PC-3 (cell line): ENCODE measurements around the gene PPP1R26. TPM values are rescaled to one million over a fixed set of nuclear protein-coding genes. Genes with fewer than 3 reads are reported as not detected.

ENCODE experiments used
- ATAC-seq: fragments of 200-7000 bp; cut with Tn5 transposase; 2 replicates; pipeline ENCODE4 v1.9.1; 2020; ENCODE audit warnings: mild to moderate bottlenecking, moderate library complexity
- BruUV-seq: library from RNA; stranded (reverse); fragments of 400-500 nt; replicated peaks from 2 replicates; lab custom pipeline; 2021; lab: Mats Ljungman, UMichigan
- CTCF ChIA-PET: fragments of 300-600 bp; sonication (Branson Sonifier 250); formaldehyde crosslinking; loops from one replicate; lab custom pipeline; 2022; ENCODE audit warnings: antibody characterized with exemption; lab: Charles Lee
- POLR2A ChIA-PET: fragments of 300-600 bp; sonication (Branson Sonifier 250); formaldehyde crosslinking; loops from one replicate; lab custom pipeline; 2022; ENCODE audit warnings: antibody characterized with exemption; ENCODE audit not compliant: unreplicated experiment; lab: Charles Lee
- DNase-seq: peaks from one replicate; pipeline ENCODE4 v3.0.0-alpha.2; 2015
- H2AFZ ChIP-seq: fragments of 300-600 bp; sonication (generic); 2 replicates; pipeline ENCODE4 v1.6.0; 2016; ENCODE audit warnings: antibody characterized with exemption, low read length
- H3F3A ChIP-seq: fragments of 300-600 bp; sonication (generic); one replicate; pipeline ENCODE4 v1.6.0; 2017; ENCODE audit warnings: antibody characterized with exemption, low read length, control low read depth, mild to moderate bottlenecking; ENCODE audit not compliant: unreplicated experiment
- H3K27ac ChIP-seq: fragments of 300-600 bp; sonication (generic); 2 replicates; pipeline ENCODE4 v1.5.1; 2016; ENCODE audit warnings: mild to moderate bottlenecking, low read length
- H3K27me3 ChIP-seq: fragments of 300-600 bp; sonication (generic); 2 replicates; pipeline ENCODE4 v1.6.1; 2016; ENCODE audit warnings: low read length, mixed read lengths
- H3K36me3 ChIP-seq: fragments of 300-600 bp; sonication (generic); 2 replicates; pipeline ENCODE4 v1.6.1; 2016; ENCODE audit warnings: low read depth, mixed run types, low read length, mixed read lengths
- H3K4me1 ChIP-seq: fragments of 300-600 bp; sonication (generic); 2 replicates; pipeline ENCODE4 v1.5.1; 2016; ENCODE audit warnings: low read length; ENCODE audit not compliant: insufficient read depth
- H3K4me2 ChIP-seq: fragments of 300-600 bp; sonication (generic); 2 replicates; pipeline ENCODE4 v1.6.0; 2016; ENCODE audit warnings: low read length
- H3K4me3 ChIP-seq: fragments of 300-600 bp; sonication (generic); 2 replicates; pipeline ENCODE4 v1.5.1; 2016; ENCODE audit warnings: mild to moderate bottlenecking, low read length, mixed read lengths
- H3K79me2 ChIP-seq: fragments of 300-600 bp; sonication (generic); 2 replicates; pipeline ENCODE4 v1.6.1; 2017; ENCODE audit warnings: low read length, mixed read lengths
- H3K9ac ChIP-seq: fragments of 300-600 bp; sonication (generic); 2 replicates; pipeline ENCODE4 v1.6.0; 2016; ENCODE audit warnings: mild to moderate bottlenecking, low read length
- H3K9me2 ChIP-seq: fragments of 300-600 bp; sonication (generic); replicated peaks from 2 replicates; pipeline ENCODE4 v1.6.1; 2016; ENCODE audit warnings: mixed run types, low read length, mixed read lengths
- H3K9me3 ChIP-seq: fragments of 300-600 bp; sonication (generic); 2 replicates; pipeline ENCODE4 v1.6.1; 2016; ENCODE audit warnings: low read length, mixed read lengths
- H4K20me1 ChIP-seq: fragments of 300-600 bp; sonication (generic); 2 replicates; pipeline ENCODE4 v1.6.1; 2016; ENCODE audit warnings: low read length, mixed read lengths
- EZH2 ChIP-seq: fragments of 300-600 bp; sonication (generic); IDR thresholded peaks from one replicate; pipeline ENCODE4 v1.6.1; 2017; ENCODE audit warnings: antibody characterized with exemption, mild to moderate bottlenecking, low read length; ENCODE audit not compliant: unreplicated experiment
- EZH2phosphoT487 ChIP-seq: fragments of 300-600 bp; sonication (generic); IDR thresholded peaks from 2 replicates; pipeline ENCODE4 v1.6.1; 2018; ENCODE audit warnings: mild to moderate bottlenecking, antibody characterized with exemption, low read length, borderline replicate concordance
- intact Hi-C: fragments of 100-400 bp; cut with micrococcal nuclease; formaldehyde crosslinking; loops from 2 replicates; pipeline ENCODE4 v1.9.0; 2023
- total RNA-seq: library from RNA; depleted of rRNA; stranded (reverse); fragments of >200 nt; gene quantifications from 2 replicates; pipeline ENCODE4 v1.2.3, GENCODE V29; 2014
- TF ChIP-seq, protein P1 (sequence below): fragments of 300-600 bp; sonication (generic); conservative IDR thresholded peaks from 2 replicates; pipeline ENCODE4 v1.5.1; 2017; ENCODE audit warnings: antibody characterized with exemption, low read depth, mild to moderate bottlenecking, low read length

PPP1R26 gene
- total RNA-seq, 1 experiment from 2014 or later, result 22.6 TPM

GRCh38 chr9:135478191-135478590 is 1.4 kb upstream of the PPP1R26 start:
- POLR2A ChIA-PET, result no interaction called here
- ATAC-seq (no peak), DNase-seq (no peak)
- H3F3A ChIP-seq, result no peaks in the 10 kb centered on the region
- no peak overlapping the region for H3K9ac ChIP-seq
- H3K27me3 ChIP-seq, result no peaks in the 10 kb centered on the region
- TF ChIP-seq, protein P1, sequence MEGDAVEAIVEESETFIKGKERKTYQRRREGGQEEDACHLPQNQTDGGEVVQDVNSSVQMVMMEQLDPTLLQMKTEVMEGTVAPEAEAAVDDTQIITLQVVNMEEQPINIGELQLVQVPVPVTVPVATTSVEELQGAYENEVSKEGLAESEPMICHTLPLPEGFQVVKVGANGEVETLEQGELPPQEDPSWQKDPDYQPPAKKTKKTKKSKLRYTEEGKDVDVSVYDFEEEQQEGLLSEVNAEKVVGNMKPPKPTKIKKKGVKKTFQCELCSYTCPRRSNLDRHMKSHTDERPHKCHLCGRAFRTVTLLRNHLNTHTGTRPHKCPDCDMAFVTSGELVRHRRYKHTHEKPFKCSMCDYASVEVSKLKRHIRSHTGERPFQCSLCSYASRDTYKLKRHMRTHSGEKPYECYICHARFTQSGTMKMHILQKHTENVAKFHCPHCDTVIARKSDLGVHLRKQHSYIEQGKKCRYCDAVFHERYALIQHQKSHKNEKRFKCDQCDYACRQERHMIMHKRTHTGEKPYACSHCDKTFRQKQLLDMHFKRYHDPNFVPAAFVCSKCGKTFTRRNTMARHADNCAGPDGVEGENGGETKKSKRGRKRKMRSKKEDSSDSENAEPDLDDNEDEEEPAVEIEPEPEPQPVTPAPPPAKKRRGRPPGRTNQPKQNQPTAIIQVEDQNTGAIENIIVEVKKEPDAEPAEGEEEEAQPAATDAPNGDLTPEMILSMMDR, result no peak
- TF ChIP-seq EZH2phosphoT487 (no peak), EZH2 (no peak)
- no peaks in the 10 kb centered on the region for H3K9me3 ChIP-seq
- peak overlapping the region; percentile 67; the same call in 1 of the 2 replicates for H2AFZ ChIP-seq
- H3K79me2 ChIP-seq, result peaks cover 60% of the 10 kb centered on the region
- no peak overlapping the region for H3K27ac ChIP-seq
- H3K9me2 ChIP-seq, result no peaks in the 10 kb centered on the region
- H3K36me3 ChIP-seq, result no peaks in the 10 kb centered on the region
- intact Hi-C loops, result no loop called here
- BruUV-seq, result TSS peak; percentile 41
- H3K4me2 ChIP-seq, result peak overlapping the region; percentile 82; the same call in 1 of the 2 replicates
- no peak overlapping the region; the same call in 1 of the 2 replicates for H3K4me3 ChIP-seq
- CTCF ChIA-PET, result no interaction called here
- 0 out of 2 replicates have a peak, but pooled peaks cover 7% of the 10 kb centered on the region for H3K4me1 ChIP-seq
- no peaks in the 10 kb centered on the region for H4K20me1 ChIP-seq

DNA sequence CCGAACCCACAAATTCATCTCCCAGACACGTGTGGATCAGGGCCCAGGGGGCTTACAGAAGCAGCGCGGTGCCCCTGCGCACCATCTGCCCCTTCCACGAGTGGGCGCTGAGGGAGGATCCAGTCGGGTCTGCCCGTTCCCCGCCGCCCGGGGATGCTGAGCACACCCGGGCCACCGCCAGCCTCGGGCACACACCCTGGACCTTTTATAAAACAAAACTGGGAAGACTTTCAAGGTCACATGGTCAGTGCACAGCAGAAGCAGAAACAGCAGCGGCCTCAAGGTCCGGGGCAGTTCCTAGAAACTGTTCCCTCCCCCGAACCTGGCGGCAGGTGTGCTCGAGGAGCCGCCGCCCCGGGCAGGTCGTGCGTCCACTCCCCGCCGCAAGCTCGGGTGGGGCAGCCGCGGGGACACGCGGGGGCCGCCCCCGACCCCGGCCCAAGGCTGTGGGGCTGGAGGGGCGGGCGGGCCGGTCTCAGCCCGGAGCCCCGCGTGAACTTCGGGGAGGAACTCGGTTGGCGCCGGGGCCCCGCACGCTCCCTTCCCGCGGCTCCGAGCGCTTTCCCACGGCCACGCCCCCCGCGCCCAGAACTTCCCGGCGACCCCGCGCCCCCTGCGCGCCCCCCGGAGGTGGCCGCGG is 633 bp upstream of the PPP1R26 start:
- no peak overlapping the region for H3K27ac ChIP-seq
- BruUV-seq, result no TSS peak
- H3K9me2 ChIP-seq, result no peaks in the 10 kb centered on the region
- ChIA-PET CTCF (no interaction called here), POLR2A (no interaction called here)
- no peaks in the 10 kb centered on the region for H3K36me3 ChIP-seq
- H3K9me3 ChIP-seq, result no peaks in the 10 kb centered on the region
- H3K9ac ChIP-seq, result peak overlapping the region; percentile 38; the same call in 1 of the 2 replicates
- no peaks in the 10 kb centered on the region for H4K20me1 ChIP-seq
- H3K4me2 ChIP-seq, result peak overlapping the region; percentile 82
- H3K79me2 ChIP-seq, result peaks cover 60% of the 10 kb centered on the region
- no peak for TF ChIP-seq EZH2
- TF ChIP-seq, protein P1, result peak; percentile 42
- 0 out of 2 replicates have a peak, but pooled peaks cover 7% of the 10 kb centered on the region for H3K4me1 ChIP-seq
- intact Hi-C loops, result no loop called here
- DNase-seq, result peak; percentile 45
- H3F3A ChIP-seq, result no peaks in the 10 kb centered on the region
- peak overlapping the region; percentile 67 for H3K4me3 ChIP-seq
- peak overlapping the region; percentile 67 for H2AFZ ChIP-seq
- no peaks in the 10 kb centered on the region for H3K27me3 ChIP-seq
- peak; percentile 54 for ATAC-seq
